Erythroblast (primary cell): ENCODE results near the gene HERC3.

Experiments used
- GATA1 ChIP-seq: IDR thresholded peaks from 2 replicates; pipeline ENCODE4 v1.6.1; 2011; ENCODE audit warnings: low read depth, mild to moderate bottlenecking, control low read depth, low read length, moderate library complexity
- POLR2A ChIP-seq: IDR thresholded peaks from 2 replicates; pipeline ENCODE4 v1.6.1; 2011; ENCODE audit warnings: mild to moderate bottlenecking, low read length

DNA sequence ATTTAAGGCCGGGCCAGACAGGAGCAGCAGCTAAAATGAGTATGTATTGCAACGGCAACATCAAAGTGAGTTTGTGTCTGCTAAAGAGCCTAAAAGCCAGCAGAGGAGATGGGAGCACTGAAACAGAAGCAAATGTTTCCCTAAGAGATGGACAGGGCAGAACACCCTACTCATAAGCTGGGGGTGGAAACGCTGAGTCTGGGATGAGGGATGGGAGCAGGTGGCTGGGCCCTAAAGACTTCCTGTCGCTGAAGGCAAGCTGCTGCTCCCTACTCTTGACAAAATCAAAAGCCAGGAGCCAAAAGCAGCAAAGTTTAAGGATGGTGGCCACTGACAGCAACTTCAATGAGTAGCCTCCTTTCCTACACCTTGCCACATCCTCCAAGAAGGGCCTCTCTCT is 145.9 kb downstream of the HERC3 start:
- TF ChIP-seq POLR2A (no peak), GATA1 (no peak)
